ENCODE results near the gene VPS37B. TPM values are rescaled to one million over a fixed set of nuclear protein-coding genes. Genes with fewer than 3 reads are reported as not detected.
"Not testable (repeated sequence)": the region's sequence is repeated elsewhere in the genome, so short reads cannot be mapped to it uniquely, and the experiment has no call there.

VPS37B gene
- total RNA-seq, 4 donors from 2014 or later: 24.5 to 28.4 (median 25.8) TPM

- Histone ChIP-seq H3K4me1 (peaks cover 0 to 92% (median 55%) of the 10 kb centered on the region in 4 donors), H3K36me3 (no peaks in the 10 kb centered on the region), H3K4me3 (no peak overlapping the region), H3K9me3 (no peaks in the 10 kb centered on the region), H3K27ac (peak overlapping the region in 2 of 4 donors; percentile 26 to 46), H3K27me3 (no peaks in the 10 kb centered on the region)
- WGBS, 2 donors: 74 to 80% methylated on average over 17 of the region's 17 CpGs
- no peak for TF ChIP-seq EP300 (IDR thresholded peaks at IDR 0.05)
- no peak for TF ChIP-seq POLR2A (IDR thresholded peaks at IDR 0.05)
- TF ChIP-seq, protein P1, sequence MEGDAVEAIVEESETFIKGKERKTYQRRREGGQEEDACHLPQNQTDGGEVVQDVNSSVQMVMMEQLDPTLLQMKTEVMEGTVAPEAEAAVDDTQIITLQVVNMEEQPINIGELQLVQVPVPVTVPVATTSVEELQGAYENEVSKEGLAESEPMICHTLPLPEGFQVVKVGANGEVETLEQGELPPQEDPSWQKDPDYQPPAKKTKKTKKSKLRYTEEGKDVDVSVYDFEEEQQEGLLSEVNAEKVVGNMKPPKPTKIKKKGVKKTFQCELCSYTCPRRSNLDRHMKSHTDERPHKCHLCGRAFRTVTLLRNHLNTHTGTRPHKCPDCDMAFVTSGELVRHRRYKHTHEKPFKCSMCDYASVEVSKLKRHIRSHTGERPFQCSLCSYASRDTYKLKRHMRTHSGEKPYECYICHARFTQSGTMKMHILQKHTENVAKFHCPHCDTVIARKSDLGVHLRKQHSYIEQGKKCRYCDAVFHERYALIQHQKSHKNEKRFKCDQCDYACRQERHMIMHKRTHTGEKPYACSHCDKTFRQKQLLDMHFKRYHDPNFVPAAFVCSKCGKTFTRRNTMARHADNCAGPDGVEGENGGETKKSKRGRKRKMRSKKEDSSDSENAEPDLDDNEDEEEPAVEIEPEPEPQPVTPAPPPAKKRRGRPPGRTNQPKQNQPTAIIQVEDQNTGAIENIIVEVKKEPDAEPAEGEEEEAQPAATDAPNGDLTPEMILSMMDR (IDR thresholded peaks at IDR 0.05): no peak
- DNase-seq (ENCODE audit: low spot score in 2 of 2): no peak
Measured at GRCh38 chr12:122878780-122879612, 16.9 kb downstream of the VPS37B start.

DNA sequence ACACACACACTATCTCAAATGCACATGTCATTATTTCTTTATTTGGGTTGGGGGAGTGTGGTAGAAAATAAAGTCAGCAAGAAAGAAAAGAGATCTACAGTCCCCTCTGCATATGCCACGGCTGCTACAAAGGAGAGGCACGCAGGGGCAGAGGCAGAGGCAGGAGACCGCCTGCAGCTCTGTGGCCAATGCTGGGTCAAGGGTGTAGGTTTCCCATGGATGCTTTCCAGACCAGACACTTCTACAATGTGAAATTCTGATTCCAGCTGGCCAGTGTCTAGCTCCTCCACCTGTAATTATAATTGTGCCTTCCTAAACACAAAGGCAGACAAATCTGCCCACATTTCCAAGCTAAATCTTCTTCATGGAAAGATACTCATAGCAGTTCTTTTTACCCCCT lies 19.2 kb downstream of the VPS37B start:
- Histone ChIP-seq H3K4me1 (peaks cover 0 to 93% (median 62%) of the 10 kb centered on the region in 4 donors), H3K9me3 (no peaks in the 10 kb centered on the region), H3K27me3 (no peaks in the 10 kb centered on the region), H3K27ac (peak overlapping the region in 2 of 4 donors; percentile 4 to 11), H3K4me3 (no peak overlapping the region), H3K36me3 (no peaks in the 10 kb centered on the region)
- TF ChIP-seq, protein P1 (IDR thresholded peaks at IDR 0.05): no peak
- 41 to 47% methylated on average over 3 of the region's 3 CpGs for WGBS, 2 donors
- DNase-seq (ENCODE audit: low spot score in 2 of 2): no peak

GRCh38 chr12:122876281-122876680 lies 19.6 kb downstream of the VPS37B start:
- DNase-seq (ENCODE audit: low spot score in 2 of 2); H3K4me3 ChIP-seq; H3K27ac ChIP-seq; H3K27me3 ChIP-seq; H3K36me3 ChIP-seq; H3K9me3 ChIP-seq: not testable (repeated sequence)
- 79 to 83% methylated on average over 5 of the region's 5 CpGs for WGBS, 2 donors
- peaks cover 0 to 93% (median 64%) of the 10 kb centered on the region in 4 donors for H3K4me1 ChIP-seq

- no peaks in the 10 kb centered on the region for H3K36me3 ChIP-seq
- peak overlapping the region in 2 of 4 donors; percentile 20 to 40 for H3K27ac ChIP-seq
- no peak for DNase-seq (ENCODE audit: low spot score in 2 of 2)
- no peaks in the 10 kb centered on the region for H3K27me3 ChIP-seq
- WGBS, 2 donors: 52 to 57% methylated on average over 7 of the region's 7 CpGs
- TF ChIP-seq POLR2A (IDR thresholded peaks at IDR 0.05) (no peak), EP300 (IDR thresholded peaks at IDR 0.05) (no peak)
- TF ChIP-seq, protein P1 (IDR thresholded peaks at IDR 0.05): no peak
- H3K9me3 ChIP-seq: no peaks in the 10 kb centered on the region
- no peak overlapping the region for H3K4me3 ChIP-seq
- peaks cover 0 to 93% (median 65%) of the 10 kb centered on the region in 4 donors for H3K4me1 ChIP-seq
Measured at GRCh38 chr12:122875590-122876220, 20.2 kb downstream of the VPS37B start.

DNA sequence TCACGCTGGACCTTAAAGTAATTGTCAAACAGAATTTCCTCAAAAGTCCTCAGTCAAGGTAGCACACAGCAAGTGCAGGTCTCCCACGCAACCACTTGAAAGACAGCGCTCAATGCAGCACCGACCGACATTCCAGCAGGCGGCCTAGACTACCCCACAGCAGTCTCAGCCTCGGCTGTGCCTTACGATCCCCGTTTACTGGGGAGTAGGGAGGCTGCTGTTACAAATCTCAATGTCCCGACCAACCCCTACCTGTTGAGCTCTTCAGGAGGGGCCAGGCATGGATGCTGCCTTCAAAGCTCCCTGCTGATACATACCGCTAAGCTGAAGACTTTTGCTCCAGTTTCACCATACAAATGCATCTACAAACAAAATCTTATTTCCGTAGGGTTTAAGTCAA lies 21.8 kb downstream of the VPS37B start:
- Histone ChIP-seq H3K9me3 (no peaks in the 10 kb centered on the region), H3K4me1 (peaks cover 0 to 93% (median 60%) of the 10 kb centered on the region in 4 donors), H3K27me3 (no peaks in the 10 kb centered on the region), H3K4me3 (no peak overlapping the region), H3K36me3 (peaks cover 0 to 14% (median 4%) of the 10 kb centered on the region in 3 donors), H3K27ac (peak overlapping the region in 1 of 4 donors; percentile 89)
- TF ChIP-seq POLR2A (IDR thresholded peaks at IDR 0.05): no peak
- TF ChIP-seq, protein P1 (IDR thresholded peaks at IDR 0.05): no peak
- TF ChIP-seq EP300 (IDR thresholded peaks at IDR 0.05): no peak
- 77 to 82% methylated on average over 12 of the region's 12 CpGs for WGBS, 2 donors
- DNase-seq (ENCODE audit: low spot score in 2 of 2): no peak
